ENCODE results near the gene NEDD4.

Gene NEDD4

GRCh38 chr15:55820043-55820442 lies 173.4 kb downstream of the NEDD4 start:
- DNase-seq (ENCODE audit: extremely low read depth, low read depth), result no peak
- no peak for TF ChIP-seq CTCF (IDR thresholded peaks at IDR 0.05; ENCODE audit: low read depth, low read length)

DNA sequence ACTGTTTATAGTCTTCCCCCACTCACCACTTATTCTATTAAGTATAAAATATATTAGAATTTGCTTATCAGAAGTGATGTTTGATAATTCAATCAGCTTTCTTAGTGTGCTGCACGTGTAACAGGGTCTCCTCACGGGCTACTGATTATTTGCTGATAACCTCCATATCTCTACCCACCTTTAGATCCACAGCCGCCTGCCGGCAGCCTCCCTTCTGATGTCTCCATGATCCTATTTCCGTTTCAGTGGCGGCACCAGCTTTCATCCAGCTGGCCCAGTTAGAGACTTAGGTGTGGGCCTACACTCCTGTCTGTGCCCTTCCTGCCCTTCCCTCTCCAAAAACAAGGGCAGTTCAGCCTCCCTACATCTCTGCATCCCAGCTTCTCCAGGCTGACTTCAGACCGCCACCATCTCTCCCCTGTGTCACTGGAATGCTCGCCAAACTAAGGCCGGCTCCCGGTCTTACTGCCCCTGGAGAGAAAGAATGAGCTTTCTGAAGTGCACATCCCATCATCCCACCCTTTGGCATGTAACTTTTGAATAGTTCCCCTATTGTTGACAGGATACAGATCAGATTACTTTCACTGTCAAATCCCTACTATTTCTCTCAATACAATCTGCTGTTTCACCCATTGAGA lies 173.9 kb downstream of the NEDD4 start:
- TF ChIP-seq CTCF (IDR thresholded peaks at IDR 0.05; ENCODE audit: low read depth, low read length), result no peak
- DNase-seq (ENCODE audit: extremely low read depth, low read depth), result no peak

DNA sequence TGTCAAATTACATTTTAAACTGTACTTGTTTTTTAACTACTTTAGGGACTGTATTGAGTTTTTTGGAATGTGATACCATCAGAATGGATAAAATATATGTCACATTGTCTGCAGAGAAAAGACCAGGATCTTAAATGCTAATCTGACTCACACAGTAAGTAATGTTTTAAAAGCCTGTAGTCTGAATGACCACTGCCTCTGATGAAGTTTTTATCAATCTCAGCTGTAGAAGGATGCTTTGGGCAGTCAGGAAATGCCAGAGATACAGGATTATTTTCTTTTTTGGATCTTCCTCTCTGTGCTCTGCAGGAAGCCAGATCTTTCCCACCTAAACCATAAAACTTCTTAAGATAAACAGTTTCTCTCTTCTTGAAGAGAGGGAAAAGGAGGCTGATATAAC lies 177.4 kb downstream of the NEDD4 start:
- no peak for TF ChIP-seq CTCF (IDR thresholded peaks at IDR 0.05; ENCODE audit: low read depth, low read length)
- no peak for DNase-seq (ENCODE audit: extremely low read depth, low read depth)

DNA sequence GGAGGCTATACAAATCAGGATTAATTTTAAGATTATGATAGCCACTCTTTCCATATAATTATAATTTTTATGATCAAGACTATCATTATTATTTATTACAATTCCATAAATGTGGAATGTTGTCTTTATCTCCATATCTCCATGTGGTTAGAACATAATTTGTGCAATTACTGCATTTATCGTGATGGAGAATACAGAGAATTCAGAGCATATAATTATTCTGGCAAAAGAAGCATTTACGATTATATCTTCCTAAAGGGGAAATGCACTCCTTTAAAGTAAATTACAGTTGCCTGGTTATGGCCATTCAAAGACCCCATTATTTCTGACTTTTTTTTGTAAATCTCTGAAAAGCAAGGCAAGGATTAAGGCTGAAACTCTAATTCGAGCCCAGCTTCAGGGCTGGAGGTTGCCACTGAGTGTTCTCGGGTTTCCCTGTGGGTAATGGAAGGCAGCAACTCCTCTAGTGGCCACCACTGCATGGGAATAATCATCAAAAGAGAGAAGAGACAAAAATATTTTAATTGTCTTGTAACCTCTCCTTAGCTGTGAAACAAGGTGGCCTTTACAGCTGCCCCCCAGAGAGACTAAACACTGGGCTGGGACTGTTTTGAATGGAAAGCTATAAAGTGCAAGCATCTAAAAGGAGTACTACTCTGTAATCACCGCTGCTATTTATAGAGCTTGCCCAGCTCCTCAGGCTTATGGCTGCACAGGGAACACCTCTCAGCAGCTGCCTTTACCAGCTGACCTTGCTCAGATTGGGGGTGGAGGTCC lies 190.6 kb downstream of the NEDD4 start:
- no peak for TF ChIP-seq CTCF (IDR thresholded peaks at IDR 0.05; ENCODE audit: low read depth, low read length)
- DNase-seq (ENCODE audit: extremely low read depth, low read depth), result no peak

- no peak for TF ChIP-seq CTCF (IDR thresholded peaks at IDR 0.05; ENCODE audit: low read depth, low read length)
- no peak for DNase-seq (ENCODE audit: extremely low read depth, low read depth)
Measured at GRCh38 chr15:55800216-55800615, 193.2 kb downstream of the NEDD4 start.

DNA sequence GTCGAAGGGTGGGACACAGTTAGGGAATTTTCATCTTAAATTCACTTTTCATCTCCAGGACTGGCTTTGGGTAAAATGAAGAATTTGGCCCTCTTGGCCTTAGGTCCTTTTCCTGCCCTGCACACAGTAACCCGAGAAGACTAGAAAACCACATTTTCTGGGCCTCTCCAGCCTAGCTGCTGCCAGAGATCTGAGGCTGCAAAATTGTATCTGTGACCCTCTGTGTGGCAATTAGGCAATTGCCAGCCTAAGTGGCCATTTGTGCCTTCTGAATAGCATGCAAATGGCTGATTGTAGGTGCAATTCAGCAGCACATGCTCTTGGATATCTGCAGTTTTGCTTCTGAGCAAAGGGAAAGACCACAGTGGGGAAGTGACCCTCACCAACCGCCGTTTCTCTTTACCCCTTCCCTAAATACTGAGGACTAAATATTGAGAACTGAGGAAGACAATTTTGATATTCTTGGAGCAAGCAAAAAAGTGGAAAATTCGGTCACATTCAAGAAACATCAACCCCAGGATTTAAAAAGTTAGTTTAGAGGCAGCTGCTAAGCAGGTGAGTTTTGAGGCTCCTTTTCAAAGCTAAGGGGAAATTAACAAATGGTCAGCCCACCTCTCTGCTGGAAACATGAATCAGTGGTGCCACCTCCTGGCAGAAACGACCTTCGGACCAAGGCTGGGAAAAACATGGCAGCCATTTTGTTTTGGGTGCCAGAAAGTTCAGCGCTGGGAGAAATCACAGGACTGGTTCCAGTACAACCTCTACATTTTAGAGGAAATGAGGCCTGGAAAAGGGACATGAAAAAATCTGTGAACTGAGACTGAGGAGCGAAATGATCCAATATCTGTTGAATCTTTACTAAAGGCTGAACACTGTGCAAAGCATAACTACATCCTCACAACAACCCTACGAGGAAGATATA lies 193.9 kb downstream of the NEDD4 start:
- DNase-seq (ENCODE audit: extremely low read depth, low read depth), result no peak

More for the DNA sequence above, 193.9 kb downstream of the NEDD4 start:
- TF ChIP-seq CTCF (IDR thresholded peaks at IDR 0.05; ENCODE audit: low read depth, low read length), result peak; percentile 64

Data from AG09319 (cell line).